ENCODE data around the gene CORO6. TPM values are rescaled to one million over a fixed set of nuclear protein-coding genes. Genes with fewer than 3 reads are reported as not detected.

The CORO6 gene
- polyA plus RNA-seq, 3 donors: 1.3 TPM; not detected in 2

DNA sequence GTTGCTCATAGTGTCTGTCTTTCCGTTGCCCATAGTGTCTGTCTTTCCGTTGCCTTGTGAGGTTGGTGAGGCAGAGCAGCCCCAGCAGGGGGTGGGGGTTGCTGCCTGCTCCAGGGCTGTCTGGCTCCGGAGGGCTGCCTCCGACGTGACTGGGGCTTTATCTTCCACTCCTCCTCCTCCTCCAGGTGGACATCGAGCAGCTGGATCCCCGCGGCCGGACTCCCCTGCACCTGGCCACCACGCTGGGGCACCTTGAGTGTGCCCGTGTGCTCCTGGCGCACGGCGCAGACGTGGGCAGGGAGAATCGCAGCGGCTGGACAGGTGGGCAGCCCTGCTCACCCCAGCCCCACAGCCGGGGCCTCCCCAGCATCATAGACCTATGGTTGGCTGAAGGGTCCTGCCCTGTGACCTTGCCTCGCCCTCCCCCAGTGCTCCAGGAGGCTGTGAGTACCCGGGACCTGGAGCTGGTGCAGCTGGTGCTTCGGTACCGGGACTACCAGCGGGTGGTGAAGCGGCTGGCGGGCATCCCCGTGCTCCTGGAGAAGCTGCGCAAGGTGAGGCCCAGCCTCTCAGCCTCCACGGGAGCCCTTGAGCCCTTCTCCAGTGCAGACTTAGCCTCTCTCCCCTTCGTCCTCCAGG is 15.0 kb downstream of the CORO6 start:
- no peak for DNase-seq
- H2AFZ ChIP-seq (ENCODE audit: insufficient read depth, low read depth, low read length, poor library complexity, severe bottlenecking): no peak overlapping the region
- H3K9me3 ChIP-seq (replicated peaks in 1 of 2; ENCODE audit: control insufficient read depth in 1 of 2, insufficient read depth in 1 of 2, low read length in 2 of 2): no peaks in the 10 kb centered on the region
- intact Hi-C loops (cut with micrococcal nuclease): no loop called here
- H3K4me1 Mint-ChIP-seq: no peaks in the 10 kb centered on the region
- no peak overlapping the region for H3K9ac ChIP-seq (ENCODE audit: insufficient read depth, low read length, poor library complexity, severe bottlenecking)
- no peak overlapping the region for H3K27ac ChIP-seq (ENCODE audit: low read depth in 1 of 2, low read length in 2 of 2)
- 98% methylated on average over 23 of the region's 29 CpGs for WGBS (ENCODE audit: insufficient coverage)
- H4K20me1 ChIP-seq (ENCODE audit: insufficient read depth, low read length): no peaks in the 10 kb centered on the region
- no peak overlapping the region for H3K4me2 ChIP-seq (replicated peaks; ENCODE audit: extremely low read depth, low read length, poor library complexity, severe bottlenecking)
- H3K4me1 ChIP-seq (ENCODE audit: control insufficient read depth in 1 of 2, insufficient read depth in 2 of 2, low read length in 2 of 2): peaks cover 0 to 2% of the 10 kb centered on the region in 2 donors
- H3K9me3 Mint-ChIP-seq: no peaks in the 10 kb centered on the region
- H3K36me3 Mint-ChIP-seq: no peaks in the 10 kb centered on the region
- TF ChIP-seq, protein P1, sequence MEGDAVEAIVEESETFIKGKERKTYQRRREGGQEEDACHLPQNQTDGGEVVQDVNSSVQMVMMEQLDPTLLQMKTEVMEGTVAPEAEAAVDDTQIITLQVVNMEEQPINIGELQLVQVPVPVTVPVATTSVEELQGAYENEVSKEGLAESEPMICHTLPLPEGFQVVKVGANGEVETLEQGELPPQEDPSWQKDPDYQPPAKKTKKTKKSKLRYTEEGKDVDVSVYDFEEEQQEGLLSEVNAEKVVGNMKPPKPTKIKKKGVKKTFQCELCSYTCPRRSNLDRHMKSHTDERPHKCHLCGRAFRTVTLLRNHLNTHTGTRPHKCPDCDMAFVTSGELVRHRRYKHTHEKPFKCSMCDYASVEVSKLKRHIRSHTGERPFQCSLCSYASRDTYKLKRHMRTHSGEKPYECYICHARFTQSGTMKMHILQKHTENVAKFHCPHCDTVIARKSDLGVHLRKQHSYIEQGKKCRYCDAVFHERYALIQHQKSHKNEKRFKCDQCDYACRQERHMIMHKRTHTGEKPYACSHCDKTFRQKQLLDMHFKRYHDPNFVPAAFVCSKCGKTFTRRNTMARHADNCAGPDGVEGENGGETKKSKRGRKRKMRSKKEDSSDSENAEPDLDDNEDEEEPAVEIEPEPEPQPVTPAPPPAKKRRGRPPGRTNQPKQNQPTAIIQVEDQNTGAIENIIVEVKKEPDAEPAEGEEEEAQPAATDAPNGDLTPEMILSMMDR (IDR thresholded peaks at IDR 0.05): no peak
- H3K4me3 ChIP-seq (replicated peaks in 1 of 3; ENCODE audit: low read depth in 2 of 3, low read length in 3 of 3): no peak overlapping the region
- H3K4me3 Mint-ChIP-seq: no peak overlapping the region
- H3K79me2 ChIP-seq (ENCODE audit: insufficient read depth, low read length): no peaks in the 10 kb centered on the region
- H3K27me3 ChIP-seq (ENCODE audit: control insufficient read depth in 2 of 2, insufficient read depth in 2 of 2, low read length in 2 of 2): peaks cover 0 to 6% of the 10 kb centered on the region in 2 donors
- no peaks in the 10 kb centered on the region for H3K36me3 ChIP-seq (replicated peaks in 1 of 2; ENCODE audit: control insufficient read depth in 1 of 2, insufficient read depth in 2 of 2, low read length in 2 of 2)
- H3K27ac Mint-ChIP-seq: no peak overlapping the region
- peaks cover 5 to 8% (median 7%) of the 10 kb centered on the region in 3 donors for H3K27me3 Mint-ChIP-seq (ENCODE audit: low read depth in 3 of 3)

DNA sequence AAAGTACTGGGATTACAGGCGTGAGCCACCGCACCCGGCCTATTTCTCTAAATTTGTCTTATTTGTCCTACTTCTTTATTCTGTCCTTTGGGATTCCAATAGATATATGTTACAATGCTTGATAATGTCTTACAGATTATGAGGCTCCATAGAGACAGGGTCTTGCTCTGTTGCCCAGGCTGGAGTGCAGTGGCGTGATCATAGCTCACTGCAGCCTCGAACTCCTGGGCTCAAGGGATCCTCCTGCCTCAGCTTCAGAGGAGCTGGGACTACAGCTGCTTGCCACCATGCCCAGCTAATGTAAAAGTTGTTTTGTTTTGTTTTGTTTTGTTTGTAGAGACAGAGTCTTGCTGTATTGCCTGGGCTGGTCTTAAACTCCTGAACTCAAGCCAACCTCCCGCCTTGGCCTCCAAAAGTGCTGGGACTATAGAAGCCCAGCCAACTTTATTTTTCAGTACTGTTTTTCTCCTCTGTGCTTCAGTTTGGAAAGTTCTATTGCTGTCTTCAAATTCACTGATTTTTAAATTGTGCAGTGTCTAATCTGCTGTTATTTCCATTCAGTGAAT is 19.5 kb downstream of the CORO6 start:
- WGBS (ENCODE audit: insufficient coverage): 94% methylated on average over 2 of the region's 6 CpGs
- Mint-ChIP-seq H3K4me1 (no peaks in the 10 kb centered on the region), H3K27ac (no peak overlapping the region), H3K27me3 (ENCODE audit: low read depth in 3 of 3) (peaks cover 3 to 10% (median 7%) of the 10 kb centered on the region in 3 donors), H3K9me3 (no peaks in the 10 kb centered on the region), H3K4me3 (no peak overlapping the region), H3K36me3 (no peaks in the 10 kb centered on the region)
- H2AFZ ChIP-seq (ENCODE audit: insufficient read depth, low read depth, low read length, poor library complexity, severe bottlenecking): no peak overlapping the region
- H4K20me1 ChIP-seq (ENCODE audit: insufficient read depth, low read length): no peaks in the 10 kb centered on the region
- no peak overlapping the region for H3K4me2 ChIP-seq (replicated peaks; ENCODE audit: extremely low read depth, low read length, poor library complexity, severe bottlenecking)
- no peaks in the 10 kb centered on the region for H3K27me3 ChIP-seq (ENCODE audit: control insufficient read depth in 2 of 2, insufficient read depth in 2 of 2, low read length in 2 of 2)
- TF ChIP-seq, protein P1 (IDR thresholded peaks at IDR 0.05): no peak
- no peaks in the 10 kb centered on the region for H3K79me2 ChIP-seq (ENCODE audit: insufficient read depth, low read length)
- no peak overlapping the region for H3K27ac ChIP-seq (ENCODE audit: low read depth in 1 of 2, low read length in 2 of 2)
- H3K4me3 ChIP-seq (replicated peaks in 1 of 3; ENCODE audit: low read depth in 2 of 3, low read length in 3 of 3): no peak overlapping the region
- H3K9ac ChIP-seq (ENCODE audit: insufficient read depth, low read length, poor library complexity, severe bottlenecking): no peak overlapping the region
- no peaks in the 10 kb centered on the region for H3K4me1 ChIP-seq (ENCODE audit: control insufficient read depth in 1 of 2, insufficient read depth in 2 of 2, low read length in 2 of 2)
- no peak for DNase-seq
- H3K36me3 ChIP-seq (replicated peaks in 1 of 2; ENCODE audit: control insufficient read depth in 1 of 2, insufficient read depth in 2 of 2, low read length in 2 of 2): no peaks in the 10 kb centered on the region
- H3K9me3 ChIP-seq (replicated peaks in 1 of 2; ENCODE audit: control insufficient read depth in 1 of 2, insufficient read depth in 1 of 2, low read length in 2 of 2): no peaks in the 10 kb centered on the region
- intact Hi-C loops (cut with micrococcal nuclease): no loop called here

All from CD14-positive monocyte (primary cell).